HEK293 (cell line): ENCODE measurements around the gene IMMP2L.

Source experiments
- KLF10 ChIP-seq: fragments of 450-650 bp; IDR thresholded peaks from 2 replicates; pipeline ENCODE4 v1.5.1; 2018; ENCODE audit warnings: missing biosample characterization, mild to moderate bottlenecking, missing genetic modification characterization
- KLF8 ChIP-seq: fragments of 450-650 bp; formaldehyde crosslinking; IDR thresholded peaks from 2 replicates; pipeline ENCODE4 v1.5.1; 2016; ENCODE audit warnings: missing biosample characterization, missing genetic modification characterization
- PRDM1 ChIP-seq: fragments of 450-650 bp; formaldehyde crosslinking; IDR thresholded peaks from 2 replicates; pipeline ENCODE4; 2016; ENCODE audit warnings: missing biosample characterization, missing genetic modification characterization
- ZNF302 ChIP-seq: fragments of 450-650 bp; formaldehyde crosslinking; IDR thresholded peaks from 2 replicates; pipeline ENCODE4 v1.5.1; 2016; ENCODE audit warnings: missing biosample characterization, missing genetic modification characterization, low read depth
- ZNF423 ChIP-seq: fragments of 450-650 bp; formaldehyde crosslinking; IDR thresholded peaks from 2 replicates; pipeline ENCODE4 v1.5.1; 2016; ENCODE audit warnings: missing biosample characterization, missing genetic modification characterization
- ZNF501 ChIP-seq: fragments of 450-650 bp; formaldehyde crosslinking; IDR thresholded peaks from 2 replicates; pipeline ENCODE4 v1.5.1; 2016; ENCODE audit warnings: missing biosample characterization, missing genetic modification characterization
- ZNF747 ChIP-seq: fragments of 450-650 bp; formaldehyde crosslinking; IDR thresholded peaks from 2 replicates; pipeline ENCODE4 v1.5.1; 2016; ENCODE audit warnings: missing biosample characterization, missing genetic modification characterization
- ZNF776 ChIP-seq: fragments of 450-650 bp; formaldehyde crosslinking; IDR thresholded peaks from 2 replicates; pipeline ENCODE4 v1.5.0; 2017; ENCODE audit warnings: missing biosample characterization, missing genetic modification characterization, borderline replicate concordance
- ZNF792 ChIP-seq: fragments of 450-650 bp; formaldehyde crosslinking; IDR thresholded peaks from 2 replicates; pipeline ENCODE4 v1.5.1; 2016; ENCODE audit warnings: missing biosample characterization, missing genetic modification characterization
- TF ChIP-seq, protein P1 (sequence below): fragments of 450-650 bp; formaldehyde crosslinking; IDR thresholded peaks from 2 replicates; pipeline ENCODE4 v1.5.1; 2016; ENCODE audit warnings: missing biosample characterization, missing genetic modification characterization

DNA sequence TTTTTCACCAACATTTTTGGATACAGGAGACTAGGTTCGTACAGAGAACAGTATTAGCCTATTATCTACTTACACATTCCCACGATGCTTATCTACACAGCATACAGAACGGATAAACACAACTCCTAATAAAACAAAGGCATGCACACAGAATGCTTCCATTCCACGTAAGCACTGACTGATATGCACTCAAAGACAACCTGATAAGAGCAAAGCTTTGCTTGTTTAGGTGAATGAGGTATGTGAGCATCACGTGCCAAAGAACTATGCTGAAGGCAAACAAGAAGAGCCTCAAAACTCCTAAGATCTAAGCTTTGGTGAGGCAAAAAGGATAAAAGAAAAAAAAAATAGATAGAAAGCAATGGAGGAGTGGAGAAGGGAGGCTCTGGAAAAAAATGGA lies 884.9 kb downstream of the IMMP2L start:
- no peak for TF ChIP-seq ZNF302 (tag by site-specific recombination)
- TF ChIP-seq, protein P1, sequence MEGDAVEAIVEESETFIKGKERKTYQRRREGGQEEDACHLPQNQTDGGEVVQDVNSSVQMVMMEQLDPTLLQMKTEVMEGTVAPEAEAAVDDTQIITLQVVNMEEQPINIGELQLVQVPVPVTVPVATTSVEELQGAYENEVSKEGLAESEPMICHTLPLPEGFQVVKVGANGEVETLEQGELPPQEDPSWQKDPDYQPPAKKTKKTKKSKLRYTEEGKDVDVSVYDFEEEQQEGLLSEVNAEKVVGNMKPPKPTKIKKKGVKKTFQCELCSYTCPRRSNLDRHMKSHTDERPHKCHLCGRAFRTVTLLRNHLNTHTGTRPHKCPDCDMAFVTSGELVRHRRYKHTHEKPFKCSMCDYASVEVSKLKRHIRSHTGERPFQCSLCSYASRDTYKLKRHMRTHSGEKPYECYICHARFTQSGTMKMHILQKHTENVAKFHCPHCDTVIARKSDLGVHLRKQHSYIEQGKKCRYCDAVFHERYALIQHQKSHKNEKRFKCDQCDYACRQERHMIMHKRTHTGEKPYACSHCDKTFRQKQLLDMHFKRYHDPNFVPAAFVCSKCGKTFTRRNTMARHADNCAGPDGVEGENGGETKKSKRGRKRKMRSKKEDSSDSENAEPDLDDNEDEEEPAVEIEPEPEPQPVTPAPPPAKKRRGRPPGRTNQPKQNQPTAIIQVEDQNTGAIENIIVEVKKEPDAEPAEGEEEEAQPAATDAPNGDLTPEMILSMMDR (tag by site-specific recombination): no peak
- TF ChIP-seq ZNF776 (tag by site-specific recombination): no peak
- no peak for TF ChIP-seq ZNF747 (tag by site-specific recombination)
- TF ChIP-seq ZNF501 (tag by site-specific recombination): no peak
- TF ChIP-seq ZNF792 (tag by site-specific recombination): no peak
- TF ChIP-seq KLF8 (tag by site-specific recombination): no peak
- no peak for TF ChIP-seq ZNF423 (tag by site-specific recombination)
- TF ChIP-seq PRDM1: no peak
- TF ChIP-seq KLF10 (tag by site-specific recombination): no peak
